Trophoblast cell (in vitro differentiated cells and primary cell): ENCODE results near the gene EPAS1.

Experiments used
- DNase-seq, 2 donors: peaks; one replicate each; pipeline ENCODE4 v3.0.0-alpha.2; 2016
- H2AFZ ChIP-seq: 2 replicates; pipeline ENCODE4 v1.6.1; 2013; ENCODE audit warnings: low read length, moderate library complexity, mild to moderate bottlenecking; ENCODE audit not compliant: insufficient read depth, poor library complexity
- H2AK5ac ChIP-seq: 2 replicates; pipeline ENCODE4 v1.6.1; 2013; ENCODE audit warnings: mild to moderate bottlenecking, low read length
- H2BK120ac ChIP-seq: 2 replicates; pipeline ENCODE4 v1.6.1; 2013; ENCODE audit warnings: low read length, mild to moderate bottlenecking, moderate library complexity; ENCODE audit not compliant: insufficient read depth, poor library complexity
- H2BK12ac ChIP-seq: 2 replicates; pipeline ENCODE4 v1.6.1; 2013; ENCODE audit warnings: mild to moderate bottlenecking, low read length, moderate library complexity
- H2BK5ac ChIP-seq: 2 replicates; pipeline ENCODE4 v1.6.1; 2013; ENCODE audit warnings: low read length, low read depth, moderate library complexity, mild to moderate bottlenecking; ENCODE audit not compliant: poor library complexity
- H3K14ac ChIP-seq: 2 replicates; pipeline ENCODE4 v1.6.1; 2013; ENCODE audit warnings: mild to moderate bottlenecking, low read length
- H3K18ac ChIP-seq: 2 replicates; pipeline ENCODE4 v1.6.1; 2013; ENCODE audit warnings: mild to moderate bottlenecking, low read length
- H3K23ac ChIP-seq: 2 replicates; pipeline ENCODE4 v1.6.1; 2013; ENCODE audit warnings: low read length
- H3K27ac ChIP-seq: 2 replicates; pipeline ENCODE4 v1.5.1; 2013; ENCODE audit warnings: low read depth, mild to moderate bottlenecking, inconsistent platforms, low read length, moderate library complexity
- H3K27me3 ChIP-seq: 2 replicates; pipeline ENCODE4 v1.6.1; 2013; ENCODE audit warnings: inconsistent platforms, mild to moderate bottlenecking, low read length, moderate library complexity; ENCODE audit not compliant: insufficient read depth
- H3K36me3 ChIP-seq, 2 experiments: 1 replicate in 1 of 2; 2 replicates in 1 of 2; pipeline ENCODE4 v1.6.1; 2013; ENCODE audit warnings: low read length in 2 of 2, mild to moderate bottlenecking in 2 of 2, moderate library complexity in 1 of 2; ENCODE audit not compliant: insufficient read depth in 2 of 2, control insufficient read depth in 1 of 2
- H3K4ac ChIP-seq: 2 replicates; pipeline ENCODE4 v1.6.1; 2013; ENCODE audit warnings: low read depth, mild to moderate bottlenecking, low read length, moderate library complexity
- H3K4me1 ChIP-seq, 2 experiments: 1 replicate in 1 of 2; 2 replicates in 1 of 2; pipeline ENCODE4 v1.6.1; 2013; ENCODE audit warnings: low read length in 2 of 2, mild to moderate bottlenecking in 2 of 2, moderate library complexity in 1 of 2; ENCODE audit not compliant: insufficient read depth in 2 of 2, control insufficient read depth in 1 of 2
- H3K4me2 ChIP-seq: 2 replicates; pipeline ENCODE4 v1.6.1; 2013; ENCODE audit warnings: inconsistent platforms, mild to moderate bottlenecking, low read length, moderate library complexity
- H3K4me3 ChIP-seq: 2 replicates; pipeline ENCODE4 v1.5.1; 2013; ENCODE audit warnings: mild to moderate bottlenecking, low read depth, low read length, inconsistent platforms
- H3K79me1 ChIP-seq: one replicate; pipeline ENCODE4 v1.6.1; 2013; ENCODE audit warnings: low read length
- H3K79me2 ChIP-seq: 2 replicates; pipeline ENCODE4 v1.6.1; 2013; ENCODE audit warnings: low read length, mild to moderate bottlenecking; ENCODE audit not compliant: control insufficient read depth, insufficient read depth, poor library complexity
- H3K9ac ChIP-seq: 2 replicates; pipeline ENCODE4 v1.6.1; 2013; ENCODE audit warnings: mild to moderate bottlenecking, low read length
- H3K9me3 ChIP-seq: 2 replicates; pipeline ENCODE4 v1.6.1; 2013; ENCODE audit warnings: low read depth, mild to moderate bottlenecking, control low read depth, inconsistent platforms, low read length; ENCODE audit not compliant: insufficient read depth
- H4K12ac ChIP-seq: 2 replicates; pipeline ENCODE4 v1.6.1; 2013; ENCODE audit warnings: low read depth, mild to moderate bottlenecking, low read length, moderate library complexity
- H4K8ac ChIP-seq: 2 replicates; pipeline ENCODE4 v1.6.1; 2013; ENCODE audit warnings: low read depth, mild to moderate bottlenecking, low read length, moderate library complexity
- H4K91ac ChIP-seq: one replicate; pipeline ENCODE4 v1.6.1; 2013; ENCODE audit warnings: low read depth, mild to moderate bottlenecking, low read length, moderate library complexity
- WGBS: extraction: QIAGEN DNeasy Blood & Tissue Kit; methylation state at CpG from one replicate; pipeline ENCODE4 v1.1.7; 2013; ENCODE audit warnings: missing lambda C conversion rate; ENCODE audit not compliant: insufficient read length, insufficient coverage; ENCODE audit errors: extremely low coverage; 5-methylcytosine and 5-hydroxymethylcytosine counted together

Gene EPAS1

GRCh38 chr2:46258937-46259776, 38.0 kb upstream of the EPAS1 start:
- H3K4me3 ChIP-seq: no peak overlapping the region
- no peak overlapping the region for H2AFZ ChIP-seq
- H3K23ac ChIP-seq: no peak overlapping the region
- no CpG with 5 or more reads among the region's 5 CpGs for WGBS
- peaks cover 3% of the 10 kb centered on the region for H3K79me1 ChIP-seq
- no peak overlapping the region for H3K18ac ChIP-seq
- peaks cover 2 to 3% of the 10 kb centered on the region in 2 experiments for H3K4me1 ChIP-seq
- H3K27me3 ChIP-seq: no peaks in the 10 kb centered on the region
- H3K79me2 ChIP-seq: no peaks in the 10 kb centered on the region
- H3K14ac ChIP-seq: no peak overlapping the region
- H2BK12ac ChIP-seq: no peak overlapping the region
- no peak for DNase-seq
- H3K9ac ChIP-seq: no peak overlapping the region
- no peak overlapping the region for H2BK5ac ChIP-seq
- H2BK120ac ChIP-seq: no peak overlapping the region
- no peak overlapping the region for H4K8ac ChIP-seq
- H3K4me2 ChIP-seq: no peak overlapping the region
- no peak overlapping the region for H3K27ac ChIP-seq
- H4K12ac ChIP-seq: no peak overlapping the region
- H3K36me3 ChIP-seq: no peaks in the 10 kb centered on the region
- H3K4ac ChIP-seq: no peak overlapping the region
- H4K91ac ChIP-seq: no peak overlapping the region
- no peak overlapping the region for H2AK5ac ChIP-seq
- no peaks in the 10 kb centered on the region for H3K9me3 ChIP-seq

GRCh38 chr2:46259777-46260168, 37.4 kb upstream of the EPAS1 start:
- Histone ChIP-seq H3K4me2 (no peak overlapping the region), H4K12ac (no peak overlapping the region), H3K23ac (no peak overlapping the region), H2AFZ (no peak overlapping the region), H3K79me1 (no peaks in the 10 kb centered on the region), H3K36me3 (no peaks in the 10 kb centered on the region), H3K27me3 (no peaks in the 10 kb centered on the region), H2AK5ac (no peak overlapping the region), H3K79me2 (no peaks in the 10 kb centered on the region), H3K14ac (no peak overlapping the region), H2BK120ac (no peak overlapping the region), H2BK12ac (no peak overlapping the region), H3K9me3 (no peaks in the 10 kb centered on the region), H3K18ac (no peak overlapping the region), H3K4me1 (peaks cover 2 to 3% of the 10 kb centered on the region in 2 experiments), H2BK5ac (no peak overlapping the region), H4K8ac (no peak overlapping the region), H3K27ac (no peak overlapping the region), H4K91ac (no peak overlapping the region), H3K4me3 (no peak overlapping the region), H3K4ac (no peak overlapping the region), H3K9ac (no peak overlapping the region)
- no peak for DNase-seq
- no CpG with 5 or more reads among the region's 1 CpG for WGBS

GRCh38 chr2:46260305-46260704, 36.9 kb upstream of the EPAS1 start:
- Histone ChIP-seq H3K4me3 (no peak overlapping the region), H3K23ac (no peak overlapping the region), H3K79me1 (no peaks in the 10 kb centered on the region), H3K27ac (no peak overlapping the region), H4K12ac (no peak overlapping the region), H4K8ac (no peak overlapping the region), H3K79me2 (no peaks in the 10 kb centered on the region), H2BK5ac (no peak overlapping the region), H3K27me3 (no peaks in the 10 kb centered on the region), H3K9me3 (no peaks in the 10 kb centered on the region), H3K4ac (no peak overlapping the region), H2BK120ac (no peak overlapping the region), H3K18ac (no peak overlapping the region), H3K36me3 (no peaks in the 10 kb centered on the region), H3K9ac (no peak overlapping the region), H3K4me1 (peaks cover 2 to 3% of the 10 kb centered on the region in 2 experiments), H2BK12ac (no peak overlapping the region), H3K4me2 (no peak overlapping the region), H3K14ac (no peak overlapping the region), H2AK5ac (no peak overlapping the region), H4K91ac (no peak overlapping the region), H2AFZ (no peak overlapping the region)
- no CpG with 5 or more reads among the region's 4 CpGs for WGBS
- no peak for DNase-seq

GRCh38 chr2:46262248-46262938, 34.8 kb upstream of the EPAS1 start:
- no peak overlapping the region for H3K4me3 ChIP-seq
- no peak overlapping the region for H2AK5ac ChIP-seq
- peak in 1 of 2 donors; percentile 51 for DNase-seq
- no peaks in the 10 kb centered on the region for H3K79me1 ChIP-seq
- H4K8ac ChIP-seq: no peak overlapping the region
- peaks cover 0 to 3% of the 10 kb centered on the region in 2 experiments for H3K4me1 ChIP-seq
- H2AFZ ChIP-seq: no peak overlapping the region
- H3K4ac ChIP-seq: no peak overlapping the region
- no peak overlapping the region for H3K9ac ChIP-seq
- H2BK5ac ChIP-seq: no peak overlapping the region
- no peak overlapping the region for H3K14ac ChIP-seq
- no peaks in the 10 kb centered on the region for H3K79me2 ChIP-seq
- H3K4me2 ChIP-seq: no peak overlapping the region
- WGBS: no CpG with 5 or more reads among the region's 2 CpGs
- H3K9me3 ChIP-seq: no peaks in the 10 kb centered on the region
- peak overlapping the region; percentile 74 for H2BK12ac ChIP-seq
- no peak overlapping the region for H4K12ac ChIP-seq
- no peak overlapping the region for H3K27ac ChIP-seq
- H2BK120ac ChIP-seq: no peak overlapping the region
- H3K36me3 ChIP-seq: no peaks in the 10 kb centered on the region
- H3K27me3 ChIP-seq: no peaks in the 10 kb centered on the region
- no peak overlapping the region for H3K23ac ChIP-seq
- H3K18ac ChIP-seq: no peak overlapping the region
- H4K91ac ChIP-seq: no peak overlapping the region
